IMR-90 (cell line): ENCODE data around the gene PROB1. TPM values are rescaled to one million over a fixed set of nuclear protein-coding genes. Genes with fewer than 3 reads are reported as not detected.

Experiments
- ATAC-seq: fragments of 200-7000 bp; cut with Tn5 transposase; 2 replicates; pipeline ENCODE4 v1.9.1; 2020; ENCODE audit warnings: low read depth, mild to moderate bottlenecking, moderate library complexity
- BruUV-seq: library from RNA; stranded (reverse); fragments of 400-500 nt; replicated peaks from 2 replicates; lab custom pipeline; 2021; lab: Mats Ljungman, UMichigan
- CTCF ChIA-PET: fragments of 300-600 bp; formaldehyde crosslinking; extraction: SDS; loops from one replicate; lab custom pipeline; 2021; ENCODE audit warnings: antibody characterized with exemption; lab: Yijun Ruan, JAX
- POLR2A ChIA-PET: fragments of 300-600 bp; sonication (Branson Sonifier 250); formaldehyde crosslinking; loops from one replicate; lab custom pipeline; 2022; ENCODE audit warnings: antibody characterized with exemption; ENCODE audit not compliant: unreplicated experiment; lab: Charles Lee
- DNase-seq: peaks from one replicate; pipeline ENCODE4 v3.0.0; 2013
- H2AFZ ChIP-seq: replicated peaks from 2 replicates; pipeline ENCODE3; 2013; ENCODE audit warnings: low read length, mild to moderate bottlenecking; ENCODE audit not compliant: poor library complexity
- H2AK5ac ChIP-seq: 2 replicates; pipeline ENCODE4 v1.6.1; 2013; ENCODE audit warnings: low read depth, low read length, inconsistent platforms
- H2AK9ac ChIP-seq: replicated peaks from 2 replicates; pipeline ENCODE3; 2013; ENCODE audit warnings: mild to moderate bottlenecking, low read depth, low read length, moderate library complexity; ENCODE audit not compliant: poor library complexity
- H2BK120ac ChIP-seq: 2 replicates; pipeline ENCODE4 v1.6.1; 2013; ENCODE audit warnings: low read depth, low read length, inconsistent platforms
- H2BK15ac ChIP-seq: 3 replicates; pipeline ENCODE4 v1.6.1; 2013; ENCODE audit warnings: low read depth, low read length, inconsistent platforms
- H2BK20ac ChIP-seq: 2 replicates; pipeline ENCODE4 v1.6.1; 2013; ENCODE audit warnings: low read depth, mild to moderate bottlenecking, inconsistent platforms, low read length, moderate library complexity
- H2BK5ac ChIP-seq: 2 replicates; pipeline ENCODE4 v1.6.1; 2013; ENCODE audit warnings: mild to moderate bottlenecking, low read depth, low read length, inconsistent platforms; ENCODE audit not compliant: poor library complexity, severe bottlenecking
- H3K14ac ChIP-seq: replicated peaks from 2 replicates; pipeline ENCODE4 v1.6.1; 2013; ENCODE audit warnings: low read depth, low read length, inconsistent platforms
- H3K18ac ChIP-seq: 2 replicates; pipeline ENCODE4 v1.6.1; 2013; ENCODE audit warnings: low read depth, low read length, control low read depth
- H3K23ac ChIP-seq: 2 replicates; pipeline ENCODE4 v1.6.1; 2013; ENCODE audit warnings: low read depth, low read length, inconsistent platforms
- H3K27ac ChIP-seq: 2 replicates; pipeline ENCODE4 v1.5.1; 2013; ENCODE audit warnings: mild to moderate bottlenecking, control low read depth, low read length; ENCODE audit not compliant: insufficient read depth
- H3K27me3 ChIP-seq: 2 replicates; pipeline ENCODE4 v1.6.1; 2013; ENCODE audit warnings: low read length; ENCODE audit not compliant: control insufficient read depth, insufficient read depth
- H3K36me3 ChIP-seq: 2 replicates; pipeline ENCODE4 v1.6.1; 2013; ENCODE audit warnings: low read length, mixed read lengths; ENCODE audit not compliant: control insufficient read depth, insufficient read depth
- H3K4ac ChIP-seq: 2 replicates; pipeline ENCODE4 v1.6.1; 2013; ENCODE audit warnings: low read depth, low read length, inconsistent platforms
- H3K4me1 ChIP-seq: 2 replicates; pipeline ENCODE4 v1.6.1; 2013; ENCODE audit warnings: low read length, mixed read lengths; ENCODE audit not compliant: control insufficient read depth, insufficient read depth
- H3K4me2 ChIP-seq: 2 replicates; pipeline ENCODE4 v1.6.1; 2013; ENCODE audit warnings: low read depth, mild to moderate bottlenecking, control low read depth, low read length, moderate library complexity
- H3K4me3 ChIP-seq: 2 replicates; pipeline ENCODE4 v1.5.1; 2013; ENCODE audit warnings: low read depth, mild to moderate bottlenecking, control low read depth, low read length, moderate library complexity; ENCODE audit not compliant: insufficient read depth
- H3K56ac ChIP-seq: 2 replicates; pipeline ENCODE4 v1.6.1; 2013; ENCODE audit warnings: low read length, inconsistent platforms; ENCODE audit not compliant: insufficient read depth; ENCODE audit errors: extremely low read depth
- H3K79me1 ChIP-seq, 2 experiments: 2 replicates each; pipeline ENCODE4 v1.6.1; 2013; ENCODE audit warnings: low read length in 2 of 2, inconsistent platforms in 1 of 2, low read depth in 1 of 2
- H3K9ac ChIP-seq: 2 replicates; pipeline ENCODE4 v1.6.1; 2013; ENCODE audit warnings: low read depth, low read length, control low read depth
- H3K9me1 ChIP-seq: 2 replicates; pipeline ENCODE4 v1.6.1; 2013; ENCODE audit warnings: low read length, inconsistent platforms; ENCODE audit not compliant: insufficient read depth
- H3K9me3 ChIP-seq: 2 replicates; pipeline ENCODE4 v1.6.1; 2013; ENCODE audit warnings: low read length; ENCODE audit not compliant: control insufficient read depth, insufficient read depth
- H4K20me1 ChIP-seq: 2 replicates; pipeline ENCODE4 v1.6.1; 2013; ENCODE audit warnings: low read length, inconsistent platforms; ENCODE audit not compliant: insufficient read depth
- H4K5ac ChIP-seq: 2 replicates; pipeline ENCODE4 v1.6.1; 2013; ENCODE audit warnings: mild to moderate bottlenecking, low read depth, low read length, control low read depth
- H4K8ac ChIP-seq, 2 experiments: 2 replicates each; pipeline ENCODE4 v1.6.1; 2013; ENCODE audit warnings: low read depth in 2 of 2, low read length in 2 of 2, control low read depth in 1 of 2, inconsistent platforms in 1 of 2
- H4K91ac ChIP-seq: 2 replicates; pipeline ENCODE4 v1.6.1; 2013; ENCODE audit warnings: low read depth, low read length, inconsistent platforms; ENCODE audit not compliant: insufficient read depth
- BHLHE40 ChIP-seq: fragments of 150-350 bp; IDR thresholded peaks from 2 replicates; pipeline ENCODE4 v1.6.1; 2016; ENCODE audit warnings: mild to moderate bottlenecking, low read depth, low read length
- CEBPB ChIP-seq: IDR thresholded peaks from 2 replicates; pipeline ENCODE4 v1.6.1; 2012; ENCODE audit warnings: low read depth, low read length, improper control_type of control experiment
- CHD1 ChIP-seq: IDR thresholded peaks from 2 replicates; pipeline ENCODE4 v1.6.1; 2012; ENCODE audit warnings: low read depth, low read length, improper control_type of control experiment
- ELK1 ChIP-seq: fragments of 150-350 bp; IDR thresholded peaks from 2 replicates; pipeline ENCODE4 v1.6.1; 2016; ENCODE audit warnings: low read depth, mild to moderate bottlenecking, low read length, moderate library complexity, borderline replicate concordance
- FOS ChIP-seq: fragments of 150-350 bp; IDR thresholded peaks from 2 replicates; pipeline ENCODE4 v1.6.1; 2016; ENCODE audit warnings: low read depth, low read length
- MXI1 ChIP-seq: IDR thresholded peaks from 2 replicates; pipeline ENCODE4 v1.6.1; 2012; ENCODE audit warnings: low read depth, mild to moderate bottlenecking, low read length, moderate library complexity, borderline replicate concordance
- POLR2A ChIP-seq: IDR thresholded peaks from 2 replicates; pipeline ENCODE4 v1.6.1; 2012; ENCODE audit warnings: mild to moderate bottlenecking, low read depth, low read length
- RFX5 ChIP-seq: IDR thresholded peaks from 2 replicates; pipeline ENCODE4 v1.8.0; 2012; ENCODE audit warnings: low read depth, mild to moderate bottlenecking, low read length, moderate library complexity
- SMC3 ChIP-seq: fragments of 150-350 bp; IDR thresholded peaks from 2 replicates; pipeline ENCODE4 v1.6.1; 2016; ENCODE audit warnings: low read depth, mild to moderate bottlenecking, antibody characterized with exemption, low read length, moderate library complexity
- USF2 ChIP-seq: fragments of 150-350 bp; IDR thresholded peaks from 2 replicates; pipeline ENCODE4 v1.6.1; 2017; ENCODE audit warnings: mild to moderate bottlenecking, antibody characterized with exemption, low read length, low read depth
- WGBS, 2 experiments: methylation state at CpG; one replicate each; pipeline versions ENCODE4 v1.1.5 to v1.1.7; 2013; ENCODE audit warnings: missing lambda C conversion rate in 2 of 2; ENCODE audit not compliant: insufficient read length in 1 of 2; ENCODE audit errors: extremely low coverage in 2 of 2; 5-methylcytosine and 5-hydroxymethylcytosine counted together
- dilution Hi-C: fragments of 300-500 bp; cut with HindIII; formaldehyde crosslinking; loops from one replicate; pipeline ENCODE4 v1.14.3; 2018; ENCODE audit warnings: low sequenced_read_pairs; ENCODE audit not compliant: unreplicated experiment
- in situ Hi-C: fragments of 300-500 bp; cut with MboI; formaldehyde crosslinking; loops from 3 replicates; pipeline ENCODE4 v1.14.3; 2019; ENCODE audit warnings: low sequenced_read_pairs, inconsistent platforms, mixed read lengths
- intact Hi-C: fragments of 100-400 bp; cut with micrococcal nuclease; formaldehyde crosslinking; loops from 2 replicates; pipeline ENCODE4 v1.10.0; 2022
- polyA plus RNA-seq, 3 experiments: library from polyadenylated mRNA; depleted of rRNA; stranded (reverse); fragments of >200 nt; gene quantifications; 2 replicates each; pipeline ENCODE4 v1.2.3, GENCODE V29; 2012; ENCODE audit warnings: low replicate concordance in 1 of 3
- total RNA-seq: library from RNA; depleted of rRNA; stranded (reverse); fragments of >200 nt; gene quantifications from 2 replicates; pipeline ENCODE4 v1.2.3, GENCODE V29; 2012

PROB1 gene
- total and polyA plus RNA-seq, 2 of the 4 experiments (the other 2 are of a cell fraction), result under 0.01 to 0.38 TPM

GRCh38 chr5:139371482-139372435, 23.1 kb downstream of the PROB1 start:
- Histone ChIP-seq H3K79me1 (peaks cover 8 to 31% of the 10 kb centered on the region in 2 experiments), H2BK120ac (no peak overlapping the region), H2AFZ (no peak overlapping the region), H3K9ac (no peak overlapping the region), H4K20me1 (peaks cover 22% of the 10 kb centered on the region; the same call in 1 of the 2 replicates), H2BK20ac (no peak overlapping the region), H3K4ac (no peak overlapping the region), H3K27me3 (no peaks in the 10 kb centered on the region), H3K9me3 (no peaks in the 10 kb centered on the region), H3K4me2 (no peak overlapping the region), H2BK15ac (no peak overlapping the region), H3K4me1 (peaks cover 11% of the 10 kb centered on the region), H3K23ac (no peak overlapping the region), H3K56ac (no peak overlapping the region), H3K36me3 (peaks cover 32% of the 10 kb centered on the region), H3K14ac (no peak overlapping the region), H2AK9ac (no peak overlapping the region), H4K8ac (no peak overlapping the region), H3K18ac (no peak overlapping the region), H4K91ac (no peak overlapping the region), H4K5ac (no peak overlapping the region), H3K9me1 (peaks cover 26% of the 10 kb centered on the region), H2BK5ac (no peak overlapping the region), H3K27ac (no peak overlapping the region), H2AK5ac (no peak overlapping the region), H3K4me3 (no peak overlapping the region)
- intact Hi-C loops, result no loop called here
- DNase-seq (peak; percentile 43), ATAC-seq (no peak)
- in situ Hi-C loops, result no loop called here
- TF ChIP-seq ELK1 (no peak), CHD1 (no peak), SMC3 (no peak), CEBPB (no peak), RFX5 (no peak), POLR2A (no peak), USF2 (no peak), MXI1 (no peak), FOS (no peak), BHLHE40 (no peak)
- POLR2A ChIA-PET, result no interaction called here
- 94% methylated on average over 2 of the region's 7 CpGs; no CpG with 5 or more reads in 1 of the 2 experiments for WGBS, 2 experiments
- BruUV-seq, result no TSS peak
- dilution Hi-C loops, result no loop called here
- CTCF ChIA-PET, result no interaction called here
